Activated CD4-positive, CD25-positive, alpha-beta regulatory T cell treated with anti-CD3 and anti-CD28 coated beads, Interleukin-2, amount 50 U/mL, for 72 hours (primary cell): Measurements from ENCODE around the gene HNF4A.

Experiments used
- DNase-seq: peaks from one replicate; pipeline ENCODE4 v3.0.0; 2021

HNF4A gene

DNA sequence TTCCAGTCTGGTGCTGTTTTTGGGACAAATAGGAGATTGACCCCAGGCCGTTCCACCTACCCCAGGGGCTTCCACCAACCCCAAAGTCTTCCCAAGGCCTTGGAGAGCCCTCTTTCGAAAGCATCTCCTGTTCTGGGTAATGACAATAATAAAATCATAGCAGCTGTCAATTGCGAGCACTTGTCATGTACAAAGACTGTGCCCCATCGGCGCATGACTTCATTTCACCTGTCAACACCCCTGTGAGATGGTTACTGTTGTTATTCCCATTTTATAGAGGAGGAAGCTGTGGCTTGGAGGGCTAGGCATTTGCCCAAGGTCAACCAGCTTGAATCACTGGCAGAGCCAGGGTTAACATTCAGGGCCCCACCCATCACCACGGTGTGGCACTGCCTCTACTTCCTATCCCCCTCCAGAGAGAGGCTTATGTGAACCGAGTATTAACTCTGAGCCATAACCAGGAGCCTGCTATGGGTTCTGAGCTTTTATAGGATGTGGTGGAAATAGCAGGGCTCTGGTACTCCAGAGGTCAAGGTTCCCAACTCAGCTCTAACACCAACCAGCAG lies 51.2 kb downstream of the HNF4A start:
- no peak for DNase-seq

GRCh38 chr20:44407402-44408184 lies 52.1 kb downstream of the HNF4A start:
- DNase-seq = no peak

GRCh38 chr20:44409132-44409600 lies 53.7 kb downstream of the HNF4A start:
- DNase-seq = no peak

- no peak for DNase-seq
Measured at GRCh38 chr20:44410583-44411019, 55.1 kb downstream of the HNF4A start.

DNA sequence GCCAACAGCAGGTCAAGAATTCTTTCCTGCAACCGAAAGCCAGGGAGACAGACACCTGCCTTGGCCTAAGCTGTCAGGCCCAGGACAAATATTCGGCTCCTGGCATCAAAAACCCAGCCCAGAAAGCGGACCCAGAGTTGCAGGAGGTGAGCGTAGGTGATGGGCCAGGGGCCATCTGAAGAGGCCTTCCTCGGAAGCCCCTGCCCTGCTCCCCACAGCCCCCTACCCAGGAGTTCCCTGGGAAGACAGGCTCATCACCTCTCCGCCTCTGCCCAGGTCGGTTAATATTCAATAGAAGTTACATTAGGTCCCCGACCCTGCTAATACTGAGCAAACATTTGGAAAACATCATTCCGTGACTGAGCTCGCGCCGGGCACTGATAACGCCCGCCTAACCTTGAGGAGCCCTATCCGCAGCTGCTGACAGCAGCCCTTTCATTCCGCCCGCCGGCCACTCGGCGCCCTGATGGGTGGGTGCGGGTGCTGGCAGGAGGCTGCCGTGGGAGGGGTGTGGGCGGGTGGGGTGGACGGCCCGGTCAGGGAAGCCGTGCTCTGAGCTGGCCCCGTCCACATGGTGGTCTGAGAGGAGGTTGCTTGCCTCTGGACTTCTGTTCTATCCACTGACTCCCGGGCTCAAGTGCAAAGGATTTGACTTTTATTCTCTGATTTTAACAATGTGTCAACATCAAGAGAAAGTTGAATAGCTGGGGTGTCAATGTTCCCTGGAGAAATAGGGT lies 55.7 kb downstream of the HNF4A start:
- DNase-seq = no peak

GRCh38 chr20:44411757-44412401 lies 56.4 kb downstream of the HNF4A start:
- no peak for DNase-seq

DNA sequence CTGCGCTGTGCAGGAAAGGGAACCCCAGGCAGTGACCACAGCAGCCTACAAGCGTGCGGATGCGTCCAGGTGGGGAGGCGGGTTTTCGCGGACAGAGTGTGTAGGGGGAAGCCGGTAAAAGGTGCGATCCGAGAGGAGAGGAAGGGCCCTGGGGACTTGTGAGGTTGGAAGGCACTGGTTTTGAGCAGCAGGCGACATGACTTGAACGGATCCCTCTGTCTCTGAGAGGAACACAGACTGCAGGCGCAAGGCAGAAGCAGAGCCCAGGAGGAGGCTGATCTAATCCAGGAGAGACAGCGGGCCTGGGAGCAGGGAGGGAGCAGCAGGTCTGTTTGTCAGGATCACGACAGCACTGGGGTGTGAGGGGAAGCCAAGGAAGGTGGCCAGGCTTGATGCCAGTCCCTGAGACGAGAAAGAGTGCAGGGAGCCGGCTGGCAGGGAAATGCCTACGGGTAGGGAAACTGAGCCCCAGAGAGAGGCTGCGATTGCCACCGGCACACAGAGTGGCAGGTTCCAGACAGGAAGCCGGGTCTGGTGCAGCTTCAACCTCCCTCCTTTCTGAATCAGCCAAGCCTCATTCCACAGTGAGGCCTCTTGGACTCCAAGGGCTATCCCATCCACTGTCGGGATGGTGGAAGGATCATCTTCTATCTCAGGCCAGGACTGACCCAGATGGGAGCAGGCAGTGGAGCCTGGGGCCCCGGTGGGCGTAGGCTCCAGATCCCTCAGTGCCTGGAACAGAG lies 57.1 kb downstream of the HNF4A start:
- DNase-seq = no peak

GRCh38 chr20:44413575-44414345 lies 58.3 kb downstream of the HNF4A start:
- DNase-seq = no peak

- DNase-seq = no peak
Measured at GRCh38 chr20:44414346-44414714, 58.8 kb downstream of the HNF4A start.

DNA sequence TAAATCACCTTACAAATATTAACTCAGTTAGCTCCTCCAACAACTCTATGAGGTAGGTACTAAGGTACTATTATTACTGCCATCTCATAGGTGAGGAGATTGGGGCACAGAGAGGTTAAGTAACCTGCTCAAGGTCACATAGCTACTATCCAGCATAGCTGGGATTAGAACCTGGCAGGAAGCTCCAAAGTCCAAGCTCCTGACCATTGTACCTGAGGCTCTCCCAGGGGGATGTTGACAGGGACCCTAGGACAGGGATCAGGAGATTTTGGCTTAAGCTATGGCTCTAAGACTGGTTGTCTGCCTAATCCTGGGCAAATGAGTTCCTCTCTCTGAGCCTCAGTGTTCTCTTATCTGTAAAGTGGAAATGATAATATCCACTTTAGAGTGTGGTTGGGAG lies 59.3 kb downstream of the HNF4A start:
- no peak for DNase-seq

DNA sequence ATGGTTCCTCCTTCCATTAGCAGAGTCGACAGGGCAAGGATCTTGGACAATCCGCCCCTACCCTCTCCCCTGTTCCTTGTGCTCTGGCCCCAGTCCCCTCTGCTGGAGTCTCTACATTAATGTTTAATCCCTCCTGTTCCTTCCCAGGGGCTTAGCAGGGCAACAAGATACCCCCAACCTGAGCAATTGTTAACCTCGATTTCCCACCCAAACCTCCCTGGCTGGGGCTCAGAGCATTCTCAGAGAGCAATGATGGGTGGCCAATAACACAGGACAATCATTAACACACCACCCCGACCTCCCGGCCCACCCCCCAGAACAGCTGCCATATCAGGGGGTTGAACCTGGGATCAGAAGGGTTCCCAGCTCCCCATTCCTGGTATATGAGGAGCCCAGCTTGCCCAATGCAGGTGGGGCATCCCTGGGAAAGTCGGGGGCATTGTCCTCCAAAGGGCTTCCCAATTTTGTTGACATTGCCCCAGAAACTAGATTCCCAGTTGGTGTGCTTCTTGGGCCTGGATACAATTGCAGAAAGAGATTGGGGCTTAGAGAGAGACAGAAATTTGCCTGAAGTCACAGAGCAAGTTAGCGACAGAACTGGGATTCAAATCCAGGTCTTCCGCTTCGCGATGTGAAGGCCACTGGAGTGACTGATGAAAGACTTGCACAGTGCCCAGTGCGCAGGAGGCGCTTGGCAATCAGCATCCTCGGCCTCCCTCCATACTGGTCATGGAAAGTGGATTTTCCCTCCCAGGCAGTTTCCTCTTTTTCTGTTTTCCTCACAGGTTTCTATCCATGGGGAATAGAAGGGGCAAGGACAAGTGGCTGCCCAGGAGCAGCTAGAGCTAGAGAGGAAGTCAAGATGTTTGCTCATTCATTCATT lies 60.6 kb downstream of the HNF4A start:
- DNase-seq = no peak

DNA sequence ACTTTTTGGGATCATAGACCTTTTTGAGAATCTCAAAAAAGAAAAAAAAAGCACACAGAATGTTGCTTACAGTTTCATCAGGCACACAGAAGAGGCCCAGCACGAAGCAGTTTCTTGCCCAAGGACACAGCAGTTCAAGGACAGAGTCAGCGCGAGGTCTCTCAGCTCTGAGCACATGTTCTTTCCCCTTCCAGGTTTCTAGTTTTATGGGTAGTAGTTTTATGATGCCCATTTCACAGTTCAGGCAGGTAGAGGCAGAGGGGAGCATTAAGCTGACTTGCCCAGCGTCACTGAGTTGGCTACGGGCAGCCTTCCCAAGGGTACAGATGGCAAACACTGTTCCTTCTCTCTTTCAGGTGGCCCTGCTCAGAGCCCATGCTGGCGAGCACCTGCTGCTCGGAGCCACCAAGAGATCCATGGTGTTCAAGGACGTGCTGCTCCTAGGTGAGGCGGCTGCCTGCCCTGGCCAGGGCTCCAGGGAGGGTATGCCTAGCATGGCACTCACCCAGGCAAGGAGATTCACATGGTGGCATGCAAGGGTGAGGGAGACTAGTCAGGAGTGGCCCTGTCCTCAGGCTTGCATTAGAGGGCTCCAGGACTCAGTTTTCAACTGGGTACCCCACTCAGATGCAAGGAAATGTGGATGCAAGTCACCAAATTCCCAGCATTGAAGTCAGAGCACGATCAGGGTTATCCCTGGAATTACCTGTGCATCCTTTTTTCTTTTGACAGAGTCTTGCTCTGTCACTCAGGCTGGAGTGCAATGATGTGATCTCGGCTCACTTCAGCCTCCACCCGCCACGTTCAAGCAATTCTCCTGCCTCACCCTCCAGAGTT lies 62.8 kb downstream of the HNF4A start:
- no peak for DNase-seq

- DNase-seq = no peak
Measured at GRCh38 chr20:44419131-44419844, 63.8 kb downstream of the HNF4A start.

GRCh38 chr20:44420497-44420896 lies 65.0 kb downstream of the HNF4A start:
- DNase-seq = no peak

- DNase-seq = no peak
Measured at GRCh38 chr20:44422083-44422482, 66.6 kb downstream of the HNF4A start.

DNA sequence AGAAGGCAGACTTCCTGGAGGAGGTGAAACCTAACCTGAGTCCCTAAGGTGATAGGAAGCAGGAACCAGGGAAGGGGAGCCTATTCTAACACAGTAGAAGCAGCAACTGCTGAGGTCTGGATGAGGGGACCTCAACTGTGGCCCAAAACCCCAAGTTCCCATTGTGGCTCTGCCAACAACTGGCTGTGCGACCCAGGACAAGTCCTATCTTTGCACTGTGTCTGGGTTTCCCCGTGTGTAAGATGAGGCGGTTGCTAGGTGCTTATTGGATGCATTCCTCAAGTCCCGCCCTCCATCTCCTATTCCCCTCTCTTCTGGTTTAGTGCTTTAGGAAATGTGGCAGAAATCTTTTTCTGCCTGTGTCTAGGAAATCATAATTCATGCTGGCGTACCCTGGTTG lies 68.0 kb downstream of the HNF4A start:
- no peak for DNase-seq

GRCh38 chr20:44424039-44424495 lies 68.6 kb downstream of the HNF4A start:
- DNase-seq = no peak

DNA sequence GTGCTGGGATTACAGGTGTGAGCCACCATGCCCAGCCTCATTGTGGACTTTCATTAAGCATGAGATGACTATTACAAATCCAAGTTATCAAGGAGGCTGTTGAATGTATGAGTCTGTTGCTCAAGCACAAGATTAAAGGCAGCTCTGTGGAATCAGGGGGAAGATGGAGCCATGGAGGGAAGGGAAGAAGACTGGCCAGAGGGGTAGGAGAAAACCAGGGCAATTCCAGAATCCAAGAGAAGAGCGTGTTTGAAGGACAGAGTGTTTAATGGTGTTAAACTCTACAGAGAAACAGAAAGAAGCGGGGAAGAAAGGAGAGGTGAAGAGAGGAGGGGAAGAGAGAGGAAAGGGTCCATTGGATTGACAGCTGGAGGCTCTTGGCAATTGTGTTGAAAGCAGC lies 70.4 kb downstream of the HNF4A start:
- DNase-seq = no peak
